ENCODE results near the gene LIN37. TPM values are rescaled to one million over a fixed set of nuclear protein-coding genes. Genes with fewer than 3 reads are reported as not detected.

Gene LIN37
- total and polyA plus RNA-seq, 4 donors: 2.6 to 7.0 (median 6.1) TPM

- Histone ChIP-seq H3K27ac (ENCODE audit: low read depth in 1 of 2, low read length in 2 of 2) (no peak overlapping the region), H3K36me3 (ENCODE audit: control insufficient read depth in 4 of 4, insufficient read depth in 3 of 4, low read depth in 1 of 4, low read length in 3 of 4) (no peaks in the 10 kb centered on the region), H3K4me1 (ENCODE audit: control insufficient read depth in 4 of 4, insufficient read depth in 4 of 4, low read length in 3 of 4) (peaks cover 0 to 4% (median 2%) of the 10 kb centered on the region in 4 donors), H3K4me3 (ENCODE audit: low read depth in 1 of 3, low read length in 3 of 3) (no peak overlapping the region), H3K27me3 (ENCODE audit: control insufficient read depth in 4 of 4, insufficient read depth in 4 of 4, low read length in 3 of 4) (no peaks in the 10 kb centered on the region), H3K9ac (ENCODE audit: low read depth in 1 of 2, low read length in 2 of 2) (no peak overlapping the region), H3K9me3 (ENCODE audit: control insufficient read depth in 4 of 4, low read length in 3 of 4) (no peaks in the 10 kb centered on the region)
- WGBS: 84% methylated on average over 8 of the region's 8 CpGs
- TF ChIP-seq FOXA1 (IDR thresholded peaks at IDR 0.05): no peak
- TF ChIP-seq EGR1 (IDR thresholded peaks at IDR 0.05; ENCODE audit: low read depth in 2 of 2): no peak
- TF ChIP-seq NR2F2 (IDR thresholded peaks at IDR 0.05): no peak
- no peak for TF ChIP-seq ATF3 (IDR thresholded peaks at IDR 0.05)
- TF ChIP-seq RXRA (IDR thresholded peaks at IDR 0.05): no peak
- TF ChIP-seq SP1 (IDR thresholded peaks at IDR 0.05): no peak
- no peak for TF ChIP-seq HNF4G (IDR thresholded peaks at IDR 0.05)
- no peak for TF ChIP-seq GABPA (IDR thresholded peaks at IDR 0.05 in 1 of 2, conservative IDR thresholded peaks at IDR 0.05 in 1 of 2)
- no peak for TF ChIP-seq REST (IDR thresholded peaks at IDR 0.05)
- no peak for TF ChIP-seq HNF4A (conservative IDR thresholded peaks at IDR 0.05)
- no peak for TF ChIP-seq JUND (IDR thresholded peaks at IDR 0.05)
- no peak for DNase-seq (ENCODE audit: low spot score)
Measured at GRCh38 chr19:35792888-35793287, 44.5 kb downstream of the LIN37 start.

DNA sequence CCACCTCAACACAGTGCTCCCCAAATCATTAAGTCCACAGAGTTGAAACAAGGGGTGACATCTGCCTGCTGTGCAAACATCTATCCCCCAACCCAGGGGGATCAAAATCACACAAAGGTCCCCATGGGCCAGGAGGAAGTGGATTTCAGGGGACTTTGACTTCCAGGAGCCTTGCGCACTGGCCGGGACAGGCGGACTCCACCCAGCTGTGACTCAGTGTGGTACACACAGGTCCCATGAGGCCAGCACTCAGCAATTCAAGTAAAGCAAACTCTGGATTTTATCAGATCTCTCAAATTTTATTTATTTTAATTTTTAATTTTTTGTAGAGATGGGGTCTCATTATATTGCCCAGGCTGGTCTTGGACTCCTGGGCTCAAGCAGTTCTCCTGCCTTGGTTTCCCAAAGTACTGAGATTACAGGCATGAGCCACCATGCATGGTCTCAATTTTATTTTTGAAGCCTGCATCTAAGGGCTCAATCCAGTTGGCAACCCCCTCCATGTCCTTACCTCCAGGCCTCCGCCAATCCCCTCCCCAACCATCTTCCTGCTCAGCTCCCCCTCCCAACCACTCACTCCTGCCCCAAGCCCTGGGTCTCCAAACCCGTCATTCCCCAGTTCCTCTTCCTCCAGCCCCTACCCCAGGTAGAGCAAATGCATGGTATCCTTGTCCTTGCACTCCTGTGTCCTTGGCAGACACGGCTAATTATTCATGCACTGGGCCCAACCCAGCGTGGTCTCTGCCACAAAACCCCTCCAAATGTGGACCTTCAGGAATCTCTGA lies 45.2 kb downstream of the LIN37 start:
- Histone ChIP-seq H3K36me3 (ENCODE audit: control insufficient read depth in 4 of 4, insufficient read depth in 3 of 4, low read depth in 1 of 4, low read length in 3 of 4) (no peaks in the 10 kb centered on the region), H3K4me3 (ENCODE audit: low read depth in 1 of 3, low read length in 3 of 3) (no peak overlapping the region), H3K9me3 (ENCODE audit: control insufficient read depth in 4 of 4, low read length in 3 of 4) (no peaks in the 10 kb centered on the region), H3K4me1 (ENCODE audit: control insufficient read depth in 4 of 4, insufficient read depth in 4 of 4, low read length in 3 of 4) (peaks cover 0 to 4% (median 2%) of the 10 kb centered on the region in 4 donors), H3K27ac (ENCODE audit: low read depth in 1 of 2, low read length in 2 of 2) (no peak overlapping the region), H3K27me3 (ENCODE audit: control insufficient read depth in 4 of 4, insufficient read depth in 4 of 4, low read length in 3 of 4) (no peaks in the 10 kb centered on the region), H3K9ac (ENCODE audit: low read depth in 1 of 2, low read length in 2 of 2) (no peak overlapping the region)
- 86% methylated on average over 7 of the region's 7 CpGs for WGBS
- TF ChIP-seq NR2F2 (IDR thresholded peaks at IDR 0.05) (no peak), ATF3 (IDR thresholded peaks at IDR 0.05) (no peak), FOXA1 (IDR thresholded peaks at IDR 0.05) (no peak), REST (IDR thresholded peaks at IDR 0.05) (no peak), HNF4A (conservative IDR thresholded peaks at IDR 0.05) (no peak), YY1 (IDR thresholded peaks at IDR 0.05) (no peak), EGR1 (IDR thresholded peaks at IDR 0.05; ENCODE audit: low read depth in 2 of 2) (no peak), ZBTB33 (IDR thresholded peaks at IDR 0.05) (no peak), JUND (IDR thresholded peaks at IDR 0.05) (no peak), CTCF (IDR thresholded peaks at IDR 0.05; ENCODE audit: low read depth, low read length, missing input control) (no peak), RAD21 (IDR thresholded peaks at IDR 0.05) (no peak), SP1 (IDR thresholded peaks at IDR 0.05) (no peak), GABPA (IDR thresholded peaks at IDR 0.05 in 1 of 2, conservative IDR thresholded peaks at IDR 0.05 in 1 of 2) (no peak), HNF4G (IDR thresholded peaks at IDR 0.05) (no peak), TAF1 (conservative IDR thresholded peaks at IDR 0.05) (no peak), FOXA2 (IDR thresholded peaks at IDR 0.05) (no peak), MAX (IDR thresholded peaks at IDR 0.05) (no peak), RXRA (IDR thresholded peaks at IDR 0.05) (no peak)
- DNase-seq (ENCODE audit: low spot score): no peak

Data from liver (tissue), 9 donors.